Neural cell (in vitro differentiated cells): Measurements from ENCODE around the gene LNP1. TPM values are rescaled to one million over a fixed set of nuclear protein-coding genes. Genes with fewer than 3 reads are reported as not detected.

Experiments used
- H2AFZ ChIP-seq: fragments of 200-600, 300-800 bp; sonication (generic), shearing (Covaris generic); 2 replicates; pipeline ENCODE4 v1.6.0; 2014; ENCODE audit warnings: low read depth, mild to moderate bottlenecking, antibody characterized with exemption, low read length, moderate library complexity
- H3F3A ChIP-seq: fragments of 200-600 bp; shearing (Covaris generic); 2 replicates; pipeline ENCODE4 v1.6.1; 2016; ENCODE audit warnings: mild to moderate bottlenecking, moderate library complexity, mixed read lengths, antibody characterized with exemption, low read length; ENCODE audit not compliant: insufficient read depth, poor library complexity, severe bottlenecking
- H3K27ac ChIP-seq: fragments of 200-600, 300-800 bp; sonication (generic), shearing (Covaris generic); 2 replicates; pipeline ENCODE4 v1.5.1; 2014; ENCODE audit warnings: mild to moderate bottlenecking, low read length, moderate library complexity
- H3K27me3 ChIP-seq: fragments of 300-800, 200-600 bp; sonication (generic), shearing (Covaris generic); 2 replicates; pipeline ENCODE4 v1.6.0; 2014; ENCODE audit warnings: mild to moderate bottlenecking, low read depth, low read length, moderate library complexity; ENCODE audit not compliant: insufficient read depth
- H3K36me3 ChIP-seq: fragments of 300-800, 200-600 bp; sonication (generic), shearing (Covaris generic); 2 replicates; pipeline ENCODE4 v1.5.1; 2014; ENCODE audit warnings: mild to moderate bottlenecking, antibody characterized with exemption, low read length, moderate library complexity; ENCODE audit not compliant: insufficient read depth
- H3K4me2 ChIP-seq: fragments of 300-800, 200-600 bp; sonication (generic), shearing (Covaris generic); 2 replicates; pipeline ENCODE4 v1.6.0; 2014; ENCODE audit warnings: mild to moderate bottlenecking, low read length
- H3K4me3 ChIP-seq: fragments of 300-800, 200-600 bp; sonication (generic), shearing (Covaris generic); 2 replicates; pipeline ENCODE4 v1.5.1; 2014; ENCODE audit warnings: mild to moderate bottlenecking, low read length, moderate library complexity
- H3K79me2 ChIP-seq: fragments of 200-600 bp; shearing (Covaris generic); replicated peaks from 2 replicates; pipeline ENCODE4 v1.6.0; 2014; ENCODE audit warnings: mild to moderate bottlenecking, low read length, moderate library complexity; ENCODE audit not compliant: insufficient read depth
- H3K9ac ChIP-seq: fragments of 300-800, 200-600 bp; sonication (generic), shearing (Covaris generic); 2 replicates; pipeline ENCODE4 v1.6.1; 2016; ENCODE audit warnings: mild to moderate bottlenecking, low read length, mixed read lengths
- H3K9me2 ChIP-seq: fragments of 200-600 bp; shearing (Covaris generic); 2 replicates; pipeline ENCODE4 v1.6.1; 2016; ENCODE audit warnings: mild to moderate bottlenecking, low read length, mixed read lengths; ENCODE audit not compliant: insufficient read depth
- H3K9me3 ChIP-seq: fragments of 200-600, 300-800 bp; sonication (generic), shearing (Covaris generic); 2 replicates; pipeline ENCODE4 v1.6.1; 2016; ENCODE audit warnings: mild to moderate bottlenecking, mixed run types, low read length, moderate library complexity, mixed read lengths
- H4K20me1 ChIP-seq: fragments of 200-600 bp; shearing (Covaris generic); 2 replicates; pipeline ENCODE4 v1.6.1; 2016; ENCODE audit warnings: mild to moderate bottlenecking, mixed run types; ENCODE audit not compliant: insufficient read depth
- EP300 ChIP-seq: fragments of 450-650 bp; conservative IDR thresholded peaks from 2 replicates; pipeline ENCODE4 v1.6.1; 2014; ENCODE audit warnings: antibody characterized with exemption, mild to moderate bottlenecking, moderate library complexity; ENCODE audit not compliant: poor library complexity, severe bottlenecking
- EZH2 ChIP-seq: fragments of 200-600, 300-800 bp; shearing (Covaris generic), sonication (generic); IDR thresholded peaks from 2 replicates; pipeline ENCODE4 v1.6.1; 2014; ENCODE audit warnings: antibody characterized with exemption, low read length, borderline replicate concordance, mild to moderate bottlenecking; ENCODE audit not compliant: insufficient read depth, poor library complexity, severe bottlenecking
- MXI1 ChIP-seq: fragments of 450-650 bp; conservative IDR thresholded peaks from 2 replicates; pipeline ENCODE4 v1.6.1; 2014; ENCODE audit warnings: antibody characterized with exemption, mild to moderate bottlenecking; ENCODE audit not compliant: poor library complexity, severe bottlenecking
- POLR2AphosphoS5 ChIP-seq: IDR thresholded peaks from 2 replicates; pipeline ENCODE4 v1.6.1; 2012
- RAD21 ChIP-seq: fragments of 450-650 bp; conservative IDR thresholded peaks from 2 replicates; pipeline ENCODE4 v1.6.1; 2014; ENCODE audit warnings: antibody characterized with exemption, mild to moderate bottlenecking, moderate library complexity
- SMC3 ChIP-seq: fragments of 450-650 bp; conservative IDR thresholded peaks from 2 replicates; pipeline ENCODE4 v1.6.1; 2014; ENCODE audit warnings: antibody characterized with exemption, mild to moderate bottlenecking, moderate library complexity; ENCODE audit not compliant: poor library complexity
- TAF1 ChIP-seq: IDR thresholded peaks from 2 replicates; pipeline ENCODE4 v1.6.1; 2012; ENCODE audit warnings: low read depth
- polyA plus RNA-seq: library from polyadenylated mRNA; depleted of rRNA; stranded (reverse); fragments of >200 nt; gene quantifications from 2 replicates; pipeline ENCODE4 v1.2.3, GENCODE V29; 2014
- TF ChIP-seq, protein P1 (sequence below): IDR thresholded peaks from 2 replicates; pipeline ENCODE4 v1.6.1; 2012; ENCODE audit warnings: borderline replicate concordance
- TF ChIP-seq, protein P2 (sequence below): fragments of 450-650 bp; IDR thresholded peaks from 2 replicates; pipeline ENCODE4 v1.5.1; 2014; ENCODE audit warnings: antibody characterized with exemption, mild to moderate bottlenecking, moderate library complexity; ENCODE audit not compliant: poor library complexity, severe bottlenecking

LNP1 gene
- polyA plus RNA-seq, 1 donor from 2014 or later: 19.2 TPM

DNA sequence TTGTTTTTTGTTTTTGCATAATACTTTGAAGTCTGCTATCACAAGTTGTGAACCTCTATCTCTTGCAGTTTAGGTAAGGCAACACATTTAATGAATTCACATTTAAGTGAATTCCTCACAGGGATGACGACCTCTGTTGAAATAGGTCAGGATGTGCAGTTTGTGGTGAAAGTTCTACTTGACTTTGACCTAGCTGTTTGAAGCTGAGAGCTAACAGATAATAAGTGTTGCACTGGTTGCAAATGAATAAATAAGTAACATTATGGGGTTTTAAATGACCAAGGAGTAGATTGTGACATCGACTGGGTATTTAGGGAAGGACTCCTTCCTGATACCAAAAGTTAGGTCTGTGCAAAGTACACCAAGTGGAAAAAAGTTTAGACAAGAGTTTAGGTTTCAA, 42.9 kb upstream of the LNP1 start:
- Histone ChIP-seq H3K9me2 (no peaks in the 10 kb centered on the region), H2AFZ (no peak overlapping the region), H3K27me3 (no peaks in the 10 kb centered on the region), H3K9me3 (peaks cover 5% of the 10 kb centered on the region), H3F3A (no peaks in the 10 kb centered on the region), H3K36me3 (peaks cover 11% of the 10 kb centered on the region), H3K79me2 (no peaks in the 10 kb centered on the region), H3K4me3 (no peak overlapping the region), H3K4me2 (no peak overlapping the region), H4K20me1 (no peaks in the 10 kb centered on the region), H3K27ac (no peak overlapping the region), H3K9ac (no peak overlapping the region)
- TF ChIP-seq TAF1 (no peak), EZH2 (no peak), EP300 (no peak), SMC3 (no peak), RAD21 (no peak), POLR2AphosphoS5 (no peak), MXI1 (no peak)
- TF ChIP-seq, protein P1, sequence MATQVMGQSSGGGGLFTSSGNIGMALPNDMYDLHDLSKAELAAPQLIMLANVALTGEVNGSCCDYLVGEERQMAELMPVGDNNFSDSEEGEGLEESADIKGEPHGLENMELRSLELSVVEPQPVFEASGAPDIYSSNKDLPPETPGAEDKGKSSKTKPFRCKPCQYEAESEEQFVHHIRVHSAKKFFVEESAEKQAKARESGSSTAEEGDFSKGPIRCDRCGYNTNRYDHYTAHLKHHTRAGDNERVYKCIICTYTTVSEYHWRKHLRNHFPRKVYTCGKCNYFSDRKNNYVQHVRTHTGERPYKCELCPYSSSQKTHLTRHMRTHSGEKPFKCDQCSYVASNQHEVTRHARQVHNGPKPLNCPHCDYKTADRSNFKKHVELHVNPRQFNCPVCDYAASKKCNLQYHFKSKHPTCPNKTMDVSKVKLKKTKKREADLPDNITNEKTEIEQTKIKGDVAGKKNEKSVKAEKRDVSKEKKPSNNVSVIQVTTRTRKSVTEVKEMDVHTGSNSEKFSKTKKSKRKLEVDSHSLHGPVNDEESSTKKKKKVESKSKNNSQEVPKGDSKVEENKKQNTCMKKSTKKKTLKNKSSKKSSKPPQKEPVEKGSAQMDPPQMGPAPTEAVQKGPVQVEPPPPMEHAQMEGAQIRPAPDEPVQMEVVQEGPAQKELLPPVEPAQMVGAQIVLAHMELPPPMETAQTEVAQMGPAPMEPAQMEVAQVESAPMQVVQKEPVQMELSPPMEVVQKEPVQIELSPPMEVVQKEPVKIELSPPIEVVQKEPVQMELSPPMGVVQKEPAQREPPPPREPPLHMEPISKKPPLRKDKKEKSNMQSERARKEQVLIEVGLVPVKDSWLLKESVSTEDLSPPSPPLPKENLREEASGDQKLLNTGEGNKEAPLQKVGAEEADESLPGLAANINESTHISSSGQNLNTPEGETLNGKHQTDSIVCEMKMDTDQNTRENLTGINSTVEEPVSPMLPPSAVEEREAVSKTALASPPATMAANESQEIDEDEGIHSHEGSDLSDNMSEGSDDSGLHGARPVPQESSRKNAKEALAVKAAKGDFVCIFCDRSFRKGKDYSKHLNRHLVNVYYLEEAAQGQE: no peak
- TF ChIP-seq, protein P2, sequence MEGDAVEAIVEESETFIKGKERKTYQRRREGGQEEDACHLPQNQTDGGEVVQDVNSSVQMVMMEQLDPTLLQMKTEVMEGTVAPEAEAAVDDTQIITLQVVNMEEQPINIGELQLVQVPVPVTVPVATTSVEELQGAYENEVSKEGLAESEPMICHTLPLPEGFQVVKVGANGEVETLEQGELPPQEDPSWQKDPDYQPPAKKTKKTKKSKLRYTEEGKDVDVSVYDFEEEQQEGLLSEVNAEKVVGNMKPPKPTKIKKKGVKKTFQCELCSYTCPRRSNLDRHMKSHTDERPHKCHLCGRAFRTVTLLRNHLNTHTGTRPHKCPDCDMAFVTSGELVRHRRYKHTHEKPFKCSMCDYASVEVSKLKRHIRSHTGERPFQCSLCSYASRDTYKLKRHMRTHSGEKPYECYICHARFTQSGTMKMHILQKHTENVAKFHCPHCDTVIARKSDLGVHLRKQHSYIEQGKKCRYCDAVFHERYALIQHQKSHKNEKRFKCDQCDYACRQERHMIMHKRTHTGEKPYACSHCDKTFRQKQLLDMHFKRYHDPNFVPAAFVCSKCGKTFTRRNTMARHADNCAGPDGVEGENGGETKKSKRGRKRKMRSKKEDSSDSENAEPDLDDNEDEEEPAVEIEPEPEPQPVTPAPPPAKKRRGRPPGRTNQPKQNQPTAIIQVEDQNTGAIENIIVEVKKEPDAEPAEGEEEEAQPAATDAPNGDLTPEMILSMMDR: no peak

DNA sequence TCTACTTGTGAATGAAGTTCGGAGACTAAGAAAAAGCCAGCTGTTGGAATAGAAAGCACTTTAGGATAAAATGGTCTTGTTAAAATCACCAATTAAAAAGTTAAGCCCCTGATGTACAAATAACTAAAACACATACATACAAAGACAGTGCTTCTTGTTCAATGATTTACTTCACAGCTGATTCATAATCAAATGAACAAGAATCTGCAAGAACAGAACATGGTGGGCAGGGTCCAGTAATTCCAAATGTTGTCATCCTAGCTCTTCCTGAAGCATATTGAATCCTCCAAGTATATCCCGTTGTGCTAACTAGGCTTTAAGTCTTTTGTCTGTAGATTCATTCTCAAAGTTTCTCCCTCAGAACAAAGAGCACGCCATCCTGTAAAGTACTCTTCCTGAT, 42.3 kb upstream of the LNP1 start:
- peaks cover 11% of the 10 kb centered on the region for H3K36me3 ChIP-seq
- no peaks in the 10 kb centered on the region for H3F3A ChIP-seq
- H3K9ac ChIP-seq: no peak overlapping the region
- H3K4me2 ChIP-seq: no peak overlapping the region
- no peaks in the 10 kb centered on the region for H3K27me3 ChIP-seq
- H3K9me3 ChIP-seq: peaks cover 5% of the 10 kb centered on the region
- H3K4me3 ChIP-seq: no peak overlapping the region
- H3K9me2 ChIP-seq: no peaks in the 10 kb centered on the region
- H2AFZ ChIP-seq: no peak overlapping the region
- H3K27ac ChIP-seq: no peak overlapping the region
- no peaks in the 10 kb centered on the region for H3K79me2 ChIP-seq
- TF ChIP-seq, protein P2: no peak
- TF ChIP-seq RAD21 (no peak), MXI1 (no peak), SMC3 (no peak), POLR2AphosphoS5 (no peak), TAF1 (no peak), EP300 (no peak), EZH2 (no peak)
- TF ChIP-seq, protein P1: no peak
- no peaks in the 10 kb centered on the region for H4K20me1 ChIP-seq
